ENCODE data around the gene PPP2R3C. TPM values are rescaled to one million over a fixed set of nuclear protein-coding genes. Genes with fewer than 3 reads are reported as not detected.

Gene PPP2R3C
- total and polyA plus RNA-seq, 4 donors: 6.9 to 19.4 (median 12.2) TPM

DNA sequence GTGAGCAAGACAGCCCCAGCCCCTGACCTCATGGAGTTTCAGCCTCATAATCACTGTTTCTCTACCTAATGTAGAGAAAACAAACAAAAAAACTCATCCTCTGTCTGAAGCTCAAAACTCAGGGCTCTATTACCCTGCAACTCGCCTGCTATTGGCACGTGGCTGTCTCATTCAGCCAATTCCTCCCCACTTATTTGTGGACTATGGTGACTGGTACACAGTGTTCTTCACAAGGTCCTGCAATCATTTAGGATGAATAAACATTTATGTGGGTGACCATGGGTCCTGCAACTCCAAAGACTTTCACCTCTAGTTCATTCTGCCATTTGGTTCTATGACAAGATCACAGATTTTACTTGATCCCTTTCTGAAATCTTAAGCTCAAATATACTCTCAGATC, 4.7 kb downstream of the PPP2R3C start:
- WGBS: 54% methylated on average over 2 of the region's 2 CpGs
- H3K4me3 ChIP-seq (ENCODE audit: low read depth in 1 of 3, low read length in 3 of 3): no peak overlapping the region
- TF ChIP-seq FOXA1 (IDR thresholded peaks at IDR 0.05) (peak; percentile 13), RAD21 (IDR thresholded peaks at IDR 0.05) (peak; percentile 23 to 37), ATF3 (IDR thresholded peaks at IDR 0.05) (peak; percentile 52), JUND (IDR thresholded peaks at IDR 0.05) (peak; percentile 39 to 55), EGR1 (IDR thresholded peaks at IDR 0.05; ENCODE audit: low read depth in 2 of 2) (no peak), HNF4A (conservative IDR thresholded peaks at IDR 0.05) (peak; percentile 85 to 88), RXRA (IDR thresholded peaks at IDR 0.05) (peak; percentile 82 to 86), YY1 (IDR thresholded peaks at IDR 0.05) (peak; percentile 75), SP1 (IDR thresholded peaks at IDR 0.05) (peak; percentile 93), MAX (IDR thresholded peaks at IDR 0.05) (peak; percentile 66), FOXA2 (IDR thresholded peaks at IDR 0.05) (peak; percentile 32), ZBTB33 (IDR thresholded peaks at IDR 0.05) (no peak), GABPA (IDR thresholded peaks at IDR 0.05 in 1 of 2, conservative IDR thresholded peaks at IDR 0.05 in 1 of 2) (peak in 1 of 2 donors; percentile 59), HNF4G (IDR thresholded peaks at IDR 0.05) (peak; percentile 48), TAF1 (conservative IDR thresholded peaks at IDR 0.05) (no peak), NR2F2 (IDR thresholded peaks at IDR 0.05) (no peak)
- TF ChIP-seq, protein P1, sequence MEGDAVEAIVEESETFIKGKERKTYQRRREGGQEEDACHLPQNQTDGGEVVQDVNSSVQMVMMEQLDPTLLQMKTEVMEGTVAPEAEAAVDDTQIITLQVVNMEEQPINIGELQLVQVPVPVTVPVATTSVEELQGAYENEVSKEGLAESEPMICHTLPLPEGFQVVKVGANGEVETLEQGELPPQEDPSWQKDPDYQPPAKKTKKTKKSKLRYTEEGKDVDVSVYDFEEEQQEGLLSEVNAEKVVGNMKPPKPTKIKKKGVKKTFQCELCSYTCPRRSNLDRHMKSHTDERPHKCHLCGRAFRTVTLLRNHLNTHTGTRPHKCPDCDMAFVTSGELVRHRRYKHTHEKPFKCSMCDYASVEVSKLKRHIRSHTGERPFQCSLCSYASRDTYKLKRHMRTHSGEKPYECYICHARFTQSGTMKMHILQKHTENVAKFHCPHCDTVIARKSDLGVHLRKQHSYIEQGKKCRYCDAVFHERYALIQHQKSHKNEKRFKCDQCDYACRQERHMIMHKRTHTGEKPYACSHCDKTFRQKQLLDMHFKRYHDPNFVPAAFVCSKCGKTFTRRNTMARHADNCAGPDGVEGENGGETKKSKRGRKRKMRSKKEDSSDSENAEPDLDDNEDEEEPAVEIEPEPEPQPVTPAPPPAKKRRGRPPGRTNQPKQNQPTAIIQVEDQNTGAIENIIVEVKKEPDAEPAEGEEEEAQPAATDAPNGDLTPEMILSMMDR (IDR thresholded peaks at IDR 0.05; ENCODE audit: low read depth, low read length, missing input control): no peak
- TF ChIP-seq, protein P2, sequence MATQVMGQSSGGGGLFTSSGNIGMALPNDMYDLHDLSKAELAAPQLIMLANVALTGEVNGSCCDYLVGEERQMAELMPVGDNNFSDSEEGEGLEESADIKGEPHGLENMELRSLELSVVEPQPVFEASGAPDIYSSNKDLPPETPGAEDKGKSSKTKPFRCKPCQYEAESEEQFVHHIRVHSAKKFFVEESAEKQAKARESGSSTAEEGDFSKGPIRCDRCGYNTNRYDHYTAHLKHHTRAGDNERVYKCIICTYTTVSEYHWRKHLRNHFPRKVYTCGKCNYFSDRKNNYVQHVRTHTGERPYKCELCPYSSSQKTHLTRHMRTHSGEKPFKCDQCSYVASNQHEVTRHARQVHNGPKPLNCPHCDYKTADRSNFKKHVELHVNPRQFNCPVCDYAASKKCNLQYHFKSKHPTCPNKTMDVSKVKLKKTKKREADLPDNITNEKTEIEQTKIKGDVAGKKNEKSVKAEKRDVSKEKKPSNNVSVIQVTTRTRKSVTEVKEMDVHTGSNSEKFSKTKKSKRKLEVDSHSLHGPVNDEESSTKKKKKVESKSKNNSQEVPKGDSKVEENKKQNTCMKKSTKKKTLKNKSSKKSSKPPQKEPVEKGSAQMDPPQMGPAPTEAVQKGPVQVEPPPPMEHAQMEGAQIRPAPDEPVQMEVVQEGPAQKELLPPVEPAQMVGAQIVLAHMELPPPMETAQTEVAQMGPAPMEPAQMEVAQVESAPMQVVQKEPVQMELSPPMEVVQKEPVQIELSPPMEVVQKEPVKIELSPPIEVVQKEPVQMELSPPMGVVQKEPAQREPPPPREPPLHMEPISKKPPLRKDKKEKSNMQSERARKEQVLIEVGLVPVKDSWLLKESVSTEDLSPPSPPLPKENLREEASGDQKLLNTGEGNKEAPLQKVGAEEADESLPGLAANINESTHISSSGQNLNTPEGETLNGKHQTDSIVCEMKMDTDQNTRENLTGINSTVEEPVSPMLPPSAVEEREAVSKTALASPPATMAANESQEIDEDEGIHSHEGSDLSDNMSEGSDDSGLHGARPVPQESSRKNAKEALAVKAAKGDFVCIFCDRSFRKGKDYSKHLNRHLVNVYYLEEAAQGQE (IDR thresholded peaks at IDR 0.05): peak; percentile 68
- H3K27ac ChIP-seq (ENCODE audit: low read depth in 1 of 2, low read length in 2 of 2): peak overlapping the region in 1 of 2 donors; percentile 28
- no peaks in the 10 kb centered on the region for H3K9me3 ChIP-seq (ENCODE audit: control insufficient read depth in 4 of 4, low read length in 3 of 4)
- no peak overlapping the region for H3K9ac ChIP-seq (ENCODE audit: low read depth in 1 of 2, low read length in 2 of 2)
- H3K27me3 ChIP-seq (ENCODE audit: control insufficient read depth in 4 of 4, insufficient read depth in 4 of 4, low read length in 3 of 4): no peaks in the 10 kb centered on the region
- peaks cover 2 to 12% (median 3%) of the 10 kb centered on the region in 4 donors for H3K4me1 ChIP-seq (ENCODE audit: control insufficient read depth in 4 of 4, insufficient read depth in 4 of 4, low read length in 3 of 4)
- H3K36me3 ChIP-seq (ENCODE audit: control insufficient read depth in 4 of 4, insufficient read depth in 3 of 4, low read depth in 1 of 4, low read length in 3 of 4): peaks cover 4 to 15% (median 10%) of the 10 kb centered on the region in 4 donors
- no peak for DNase-seq (ENCODE audit: low spot score)
